ENCODE results near the gene C12orf43.

- TF ChIP-seq CTCF (IDR thresholded peaks at IDR 0.05; ENCODE audit: low read depth, low read length, missing input control) (no peak), ATF3 (IDR thresholded peaks at IDR 0.05) (no peak), ZBTB33 (IDR thresholded peaks at IDR 0.05) (no peak), TAF1 (conservative IDR thresholded peaks at IDR 0.05) (no peak)
Observed at GRCh38 chr12:120950807-120951206, 65.5 kb downstream of the C12orf43 start.
